HEK293 (cell line): Measurements from ENCODE around the gene CMIP.

ENCODE experiments used
- CTCF ChIA-PET: fragments of 350-600 bp; formaldehyde crosslinking; extraction: SDS; loops from one replicate; lab custom pipeline; 2021; ENCODE audit warnings: antibody characterized with exemption; lab: Yijun Ruan, JAX
- POLR2A ChIA-PET: fragments of 300-600 bp; formaldehyde crosslinking; extraction: SDS; loops from one replicate; lab custom pipeline; 2020; ENCODE audit warnings: antibody characterized with exemption, inconsistent platforms; lab: Yijun Ruan, JAX
- H3K27ac ChIP-seq: fragments of 200-500 bp; sonication (Bioruptor generic); 2 replicates; pipeline ENCODE4 v1.5.1; 2014; ENCODE audit warnings: low read depth, low read length, control low read depth, inconsistent platforms; ENCODE audit errors: extremely low read depth
- H3K36me3 ChIP-seq, 2 experiments: fragments of 200-500 bp in 1 of 2; sonication (Bioruptor generic) in 1 of 2; 1 replicate in 1 of 2; 2 replicates in 1 of 2; pipeline ENCODE4 v1.5.1; 2014 to 2017; ENCODE audit warnings: inconsistent platforms in 2 of 2, low read length in 2 of 2; ENCODE audit not compliant: control insufficient read depth in 2 of 2, insufficient read depth in 1 of 2
- H3K4me1 ChIP-seq: fragments of 200-500 bp; sonication (Bioruptor generic); 2 replicates; pipeline ENCODE4 v1.5.1; 2014; ENCODE audit warnings: mild to moderate bottlenecking, low read length, inconsistent platforms; ENCODE audit not compliant: control insufficient read depth, insufficient read depth
- H3K4me3 ChIP-seq: 2 replicates; pipeline ENCODE4 v1.5.1; 2011; ENCODE audit warnings: low read depth, mild to moderate bottlenecking, control low read depth, low read length, moderate library complexity
- H3K9me3 ChIP-seq: fragments of 200-500 bp; sonication (Bioruptor generic); 2 replicates; pipeline ENCODE4 v1.5.1; 2014; ENCODE audit warnings: low read depth, low read length, inconsistent platforms; ENCODE audit not compliant: control insufficient read depth, insufficient read depth
- PBX3 ChIP-seq: sonication (generic); formaldehyde crosslinking; IDR thresholded peaks from 2 replicates; pipeline ENCODE4 v1.8.1; 2022; ENCODE audit warnings: mild to moderate bottlenecking, moderate library complexity, missing genetic modification reagents
- RBAK ChIP-seq: fragments of 450-650 bp; formaldehyde crosslinking; IDR thresholded peaks from 2 replicates; pipeline ENCODE4 v1.5.1; 2016; ENCODE audit warnings: missing biosample characterization, missing genetic modification characterization
- REST ChIP-seq: fragments of 450-650 bp; formaldehyde crosslinking; IDR thresholded peaks from 2 replicates; pipeline ENCODE4 v1.5.1; 2016; ENCODE audit warnings: missing biosample characterization, missing genetic modification characterization
- SP2 ChIP-seq: fragments of 450-650 bp; formaldehyde crosslinking; IDR thresholded peaks from 2 replicates; pipeline ENCODE4 v1.5.1; 2016; ENCODE audit warnings: missing biosample characterization, missing genetic modification characterization
- SP3 ChIP-seq: fragments of 450-650 bp; formaldehyde crosslinking; IDR thresholded peaks from 2 replicates; pipeline ENCODE4 v1.5.1; 2016; ENCODE audit warnings: missing biosample characterization, missing genetic modification characterization
- ZBTB21 ChIP-seq: fragments of 450-650 bp; formaldehyde crosslinking; IDR thresholded peaks from 2 replicates; pipeline ENCODE4 v1.5.1; 2017; ENCODE audit warnings: missing biosample characterization, missing genetic modification characterization
- ZFP69B ChIP-seq: fragments of 450-650 bp; formaldehyde crosslinking; IDR thresholded peaks from 2 replicates; pipeline ENCODE4 v1.5.1; 2016; ENCODE audit warnings: missing biosample characterization, missing genetic modification characterization
- ZIC2 ChIP-seq: fragments of 450-650 bp; formaldehyde crosslinking; IDR thresholded peaks from 2 replicates; pipeline ENCODE4 v1.5.1; 2016; ENCODE audit warnings: missing biosample characterization, missing genetic modification characterization
- ZNF114 ChIP-seq: fragments of 450-650 bp; formaldehyde crosslinking; IDR thresholded peaks from 2 replicates; pipeline ENCODE4 v1.5.0; 2017; ENCODE audit warnings: missing biosample characterization, missing genetic modification characterization
- ZNF169 ChIP-seq: fragments of 450-650 bp; formaldehyde crosslinking; IDR thresholded peaks from 2 replicates; pipeline ENCODE4 v1.5.1; 2016; ENCODE audit warnings: missing biosample characterization, missing genetic modification characterization
- ZNF19 ChIP-seq: fragments of 450-650 bp; formaldehyde crosslinking; IDR thresholded peaks from 2 replicates; pipeline ENCODE4; 2016; ENCODE audit warnings: missing biosample characterization, missing genetic modification characterization, low read depth
- ZNF202 ChIP-seq: fragments of 450-650 bp; formaldehyde crosslinking; IDR thresholded peaks from 2 replicates; pipeline ENCODE4 v1.5.1; 2016; ENCODE audit warnings: missing biosample characterization, missing genetic modification characterization, borderline replicate concordance
- ZNF221 ChIP-seq: fragments of 450-650 bp; formaldehyde crosslinking; IDR thresholded peaks from 2 replicates; pipeline ENCODE4 v1.5.1; 2017; ENCODE audit warnings: missing biosample characterization, missing genetic modification characterization, borderline replicate concordance
- ZNF335 ChIP-seq: fragments of 450-650 bp; formaldehyde crosslinking; conservative IDR thresholded peaks from 2 replicates; pipeline ENCODE4 v1.5.1; 2016; ENCODE audit warnings: missing biosample characterization, missing genetic modification characterization
- ZNF350 ChIP-seq: fragments of 450-650 bp; formaldehyde crosslinking; IDR thresholded peaks from 2 replicates; pipeline ENCODE4 v1.5.0; 2017; ENCODE audit warnings: missing biosample characterization, mild to moderate bottlenecking, missing genetic modification characterization
- ZNF366 ChIP-seq: fragments of 450-650 bp; formaldehyde crosslinking; conservative IDR thresholded peaks from 2 replicates; pipeline ENCODE4 v1.5.1; 2016; ENCODE audit warnings: missing biosample characterization, missing genetic modification characterization
- ZNF580 ChIP-seq: fragments of 450-650 bp; formaldehyde crosslinking; IDR thresholded peaks from 2 replicates; pipeline ENCODE4 v1.5.1; 2016; ENCODE audit warnings: missing biosample characterization, missing genetic modification characterization
- ZSCAN18 ChIP-seq: fragments of 450-650 bp; formaldehyde crosslinking; IDR thresholded peaks from 2 replicates; pipeline ENCODE4 v1.5.1; 2016; ENCODE audit warnings: missing biosample characterization, missing genetic modification characterization
- ZSCAN30 ChIP-seq: fragments of 450-650 bp; IDR thresholded peaks from 2 replicates; pipeline ENCODE4 v1.5.1; 2018; ENCODE audit warnings: missing biosample characterization, mild to moderate bottlenecking, missing genetic modification characterization, moderate library complexity
- TF ChIP-seq, protein P1 (sequence below): fragments of 450-650 bp; formaldehyde crosslinking; IDR thresholded peaks from 2 replicates; pipeline ENCODE4 v1.5.1; 2016; ENCODE audit warnings: missing biosample characterization, missing genetic modification characterization, low read depth
- TF ChIP-seq, protein P2 (sequence below): fragments of 450-650 bp; formaldehyde crosslinking; IDR thresholded peaks from 2 replicates; pipeline ENCODE4 v1.5.1; 2016; ENCODE audit warnings: missing biosample characterization, missing genetic modification characterization, borderline replicate concordance

The CMIP gene

DNA sequence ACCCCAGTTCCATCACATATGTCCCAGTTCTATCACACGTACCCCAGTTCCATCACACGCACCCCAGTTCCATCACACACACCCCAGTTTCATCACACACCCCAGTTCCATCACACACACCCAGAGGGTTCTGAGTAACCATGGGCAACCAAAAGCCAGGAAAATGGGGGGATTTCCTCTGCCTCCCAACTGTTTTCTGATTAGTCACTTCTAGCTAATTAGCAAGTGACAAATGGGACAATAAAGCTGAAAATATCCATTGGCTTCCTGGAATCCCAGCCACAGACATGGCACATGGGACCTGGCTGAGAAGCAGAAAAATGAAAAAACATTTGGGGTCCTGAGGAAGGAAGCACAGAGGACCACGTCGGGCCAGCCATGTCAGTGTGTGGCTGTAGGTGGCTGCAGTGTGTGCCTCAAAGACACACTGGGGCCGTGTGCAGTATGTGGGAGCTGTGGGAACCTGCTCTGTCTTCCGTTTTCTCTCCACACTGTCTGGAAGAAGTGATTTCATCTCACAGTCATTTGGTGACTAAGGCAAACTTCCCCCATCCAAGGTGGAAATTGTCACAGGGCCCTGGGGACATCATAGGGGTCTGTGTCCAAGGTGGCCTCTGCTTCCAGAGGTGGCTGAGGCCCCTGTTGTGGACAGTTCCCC lies 106.7 kb downstream of the CMIP start:
- no peaks in the 10 kb centered on the region for H3K9me3 ChIP-seq
- ChIA-PET CTCF (no interaction called here), POLR2A (interaction anchor here (0.7 kb wide), 1 partner anchor 206 kb away, joined by 3 read pairs; no protein-coding TSS in a partner anchor)
- TF ChIP-seq ZNF366: 0 out of 2 replicates have a peak, but pooled peaks have one; percentile 11
- TF ChIP-seq ZBTB21: no peak
- TF ChIP-seq ZNF114 (tag by site-specific recombination): no peak
- TF ChIP-seq ZNF202 (tag by site-specific recombination): no peak
- TF ChIP-seq REST: 0 out of 2 replicates have a peak, but pooled peaks have one; percentile 23
- no peak for TF ChIP-seq ZNF19 (tag by site-specific recombination)
- TF ChIP-seq ZNF335 (tag by site-specific recombination): peak; percentile 45; the same call in 1 of the 2 replicates
- TF ChIP-seq ZSCAN18 (tag by site-specific recombination): no peak
- TF ChIP-seq, all 188 proteins: peak for 3
- no peaks in the 10 kb centered on the region for H3K36me3 ChIP-seq
- no peak overlapping the region for H3K4me3 ChIP-seq
- no peaks in the 10 kb centered on the region for H3K4me1 ChIP-seq
- H3K27ac ChIP-seq: no peak overlapping the region

DNA sequence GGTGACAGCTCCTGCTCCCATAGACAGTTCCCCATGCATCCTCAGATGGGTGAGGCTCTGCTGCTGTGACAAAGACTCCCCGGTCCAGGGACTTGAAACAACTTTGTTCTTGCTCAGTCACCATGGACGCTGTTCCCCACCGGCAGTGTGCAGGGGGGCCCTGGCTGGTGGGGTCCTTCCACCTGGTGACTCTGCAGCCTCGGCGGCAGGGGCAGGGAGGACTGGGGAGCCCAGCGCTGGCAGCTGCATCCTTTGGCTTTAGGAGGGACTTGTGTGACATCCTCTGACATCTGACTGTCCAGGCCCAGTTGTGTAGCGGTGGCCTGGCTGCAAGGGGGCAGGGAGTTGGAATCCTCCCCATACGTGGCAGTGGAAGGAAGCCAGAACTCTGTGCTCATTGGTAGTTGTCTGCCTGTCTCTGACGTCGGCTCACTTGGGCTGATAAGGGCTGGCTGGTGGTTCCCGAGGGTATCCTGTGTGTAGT lies 107.3 kb downstream of the CMIP start:
- ChIA-PET POLR2A (no interaction called here), CTCF (no interaction called here)
- H3K27ac ChIP-seq: no peak overlapping the region
- no peak for TF ChIP-seq ZIC2
- TF ChIP-seq ZNF221: no peak
- no peak for TF ChIP-seq RBAK (tag by site-specific recombination)
- TF ChIP-seq, protein P1, sequence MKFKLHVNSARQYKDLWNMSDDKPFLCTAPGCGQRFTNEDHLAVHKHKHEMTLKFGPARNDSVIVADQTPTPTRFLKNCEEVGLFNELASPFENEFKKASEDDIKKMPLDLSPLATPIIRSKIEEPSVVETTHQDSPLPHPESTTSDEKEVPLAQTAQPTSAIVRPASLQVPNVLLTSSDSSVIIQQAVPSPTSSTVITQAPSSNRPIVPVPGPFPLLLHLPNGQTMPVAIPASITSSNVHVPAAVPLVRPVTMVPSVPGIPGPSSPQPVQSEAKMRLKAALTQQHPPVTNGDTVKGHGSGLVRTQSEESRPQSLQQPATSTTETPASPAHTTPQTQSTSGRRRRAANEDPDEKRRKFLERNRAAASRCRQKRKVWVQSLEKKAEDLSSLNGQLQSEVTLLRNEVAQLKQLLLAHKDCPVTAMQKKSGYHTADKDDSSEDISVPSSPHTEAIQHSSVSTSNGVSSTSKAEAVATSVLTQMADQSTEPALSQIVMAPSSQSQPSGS: no peak
- no peak for TF ChIP-seq PBX3
- TF ChIP-seq ZNF580 (tag by site-specific recombination): no peak
- no peak for TF ChIP-seq ZNF169 (tag by site-specific recombination)
- no peak for TF ChIP-seq SP2 (tag by site-specific recombination)
- TF ChIP-seq, protein P2, sequence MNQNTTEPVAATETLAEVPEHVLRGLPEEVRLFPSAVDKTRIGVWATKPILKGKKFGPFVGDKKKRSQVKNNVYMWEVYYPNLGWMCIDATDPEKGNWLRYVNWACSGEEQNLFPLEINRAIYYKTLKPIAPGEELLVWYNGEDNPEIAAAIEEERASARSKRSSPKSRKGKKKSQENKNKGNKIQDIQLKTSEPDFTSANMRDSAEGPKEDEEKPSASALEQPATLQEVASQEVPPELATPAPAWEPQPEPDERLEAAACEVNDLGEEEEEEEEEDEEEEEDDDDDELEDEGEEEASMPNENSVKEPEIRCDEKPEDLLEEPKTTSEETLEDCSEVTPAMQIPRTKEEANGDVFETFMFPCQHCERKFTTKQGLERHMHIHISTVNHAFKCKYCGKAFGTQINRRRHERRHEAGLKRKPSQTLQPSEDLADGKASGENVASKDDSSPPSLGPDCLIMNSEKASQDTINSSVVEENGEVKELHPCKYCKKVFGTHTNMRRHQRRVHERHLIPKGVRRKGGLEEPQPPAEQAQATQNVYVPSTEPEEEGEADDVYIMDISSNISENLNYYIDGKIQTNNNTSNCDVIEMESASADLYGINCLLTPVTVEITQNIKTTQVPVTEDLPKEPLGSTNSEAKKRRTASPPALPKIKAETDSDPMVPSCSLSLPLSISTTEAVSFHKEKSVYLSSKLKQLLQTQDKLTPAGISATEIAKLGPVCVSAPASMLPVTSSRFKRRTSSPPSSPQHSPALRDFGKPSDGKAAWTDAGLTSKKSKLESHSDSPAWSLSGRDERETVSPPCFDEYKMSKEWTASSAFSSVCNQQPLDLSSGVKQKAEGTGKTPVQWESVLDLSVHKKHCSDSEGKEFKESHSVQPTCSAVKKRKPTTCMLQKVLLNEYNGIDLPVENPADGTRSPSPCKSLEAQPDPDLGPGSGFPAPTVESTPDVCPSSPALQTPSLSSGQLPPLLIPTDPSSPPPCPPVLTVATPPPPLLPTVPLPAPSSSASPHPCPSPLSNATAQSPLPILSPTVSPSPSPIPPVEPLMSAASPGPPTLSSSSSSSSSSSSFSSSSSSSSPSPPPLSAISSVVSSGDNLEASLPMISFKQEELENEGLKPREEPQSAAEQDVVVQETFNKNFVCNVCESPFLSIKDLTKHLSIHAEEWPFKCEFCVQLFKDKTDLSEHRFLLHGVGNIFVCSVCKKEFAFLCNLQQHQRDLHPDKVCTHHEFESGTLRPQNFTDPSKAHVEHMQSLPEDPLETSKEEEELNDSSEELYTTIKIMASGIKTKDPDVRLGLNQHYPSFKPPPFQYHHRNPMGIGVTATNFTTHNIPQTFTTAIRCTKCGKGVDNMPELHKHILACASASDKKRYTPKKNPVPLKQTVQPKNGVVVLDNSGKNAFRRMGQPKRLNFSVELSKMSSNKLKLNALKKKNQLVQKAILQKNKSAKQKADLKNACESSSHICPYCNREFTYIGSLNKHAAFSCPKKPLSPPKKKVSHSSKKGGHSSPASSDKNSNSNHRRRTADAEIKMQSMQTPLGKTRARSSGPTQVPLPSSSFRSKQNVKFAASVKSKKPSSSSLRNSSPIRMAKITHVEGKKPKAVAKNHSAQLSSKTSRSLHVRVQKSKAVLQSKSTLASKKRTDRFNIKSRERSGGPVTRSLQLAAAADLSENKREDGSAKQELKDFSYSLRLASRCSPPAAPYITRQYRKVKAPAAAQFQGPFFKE (tag by site-specific recombination): no peak
- no peak for TF ChIP-seq SP3 (tag by site-specific recombination)
- TF ChIP-seq ZNF350 (tag by site-specific recombination): no peak
- no peak for TF ChIP-seq ZFP69B (tag by site-specific recombination)
- TF ChIP-seq ZSCAN30 (tag by site-specific recombination): no peak

More for the DNA sequence above, 107.3 kb downstream of the CMIP start:
- Histone ChIP-seq H3K9me3 (no peaks in the 10 kb centered on the region), H3K36me3 (no peaks in the 10 kb centered on the region), H3K4me3 (no peak overlapping the region), H3K4me1 (no peaks in the 10 kb centered on the region)
